ENCODE measurements around the gene OPA1. TPM values are rescaled to one million over a fixed set of nuclear protein-coding genes. Genes with fewer than 3 reads are reported as not detected.

OPA1 gene
- total RNA-seq, 1 experiment from 2014 or later = 72.0 TPM

- ATAC-seq = no peak
- ChIA-PET RAD21 (ENCODE audit: low non-redundant PET in 1 of 2, low total read pairs in 2 of 2, uncharacterized antibody in 2 of 2, unreplicated experiment in 2 of 2) (no interaction called here), CTCF (no interaction called here)
Observed at GRCh38 chr3:193586526-193586925, 6.5 kb upstream of the OPA1 start.

More at GRCh38 chr3:193586526-193586925, 6.5 kb upstream of the OPA1 start:
- Histone ChIP-seq H3K36me3 (ENCODE audit: control insufficient read depth in 1 of 2, insufficient read depth in 2 of 2, low read length in 2 of 2) (no peaks in the 10 kb centered on the region), H3K4me2 (ENCODE audit: low read length) (no peak overlapping the region), H3K79me2 (ENCODE audit: insufficient read depth, low read length) (no peaks in the 10 kb centered on the region), H3K27me3 (ENCODE audit: insufficient read depth, low read length) (no peaks in the 10 kb centered on the region), H3K9me3 (ENCODE audit: control insufficient read depth in 1 of 2, insufficient read depth in 1 of 2, low read depth in 1 of 2, low read length in 2 of 2) (no peaks in the 10 kb centered on the region), H3K4me3 (replicated peaks in 1 of 2; ENCODE audit: low read depth in 1 of 2, low read length in 2 of 2) (no peak overlapping the region), H3K9ac (ENCODE audit: low read length) (no peak overlapping the region), H2AFZ (ENCODE audit: low read depth, low read length, poor library complexity, severe bottlenecking) (no peak overlapping the region), H4K20me1 (ENCODE audit: insufficient read depth) (no peaks in the 10 kb centered on the region), H3K4me1 (ENCODE audit: control insufficient read depth in 1 of 2, insufficient read depth in 2 of 2, low read length in 2 of 2) (peaks cover 9 to 13% of the 10 kb centered on the region in 2 experiments), H3K27ac (ENCODE audit: low read depth, low read length) (no peak overlapping the region), H3K9me2 (ENCODE audit: insufficient read depth) (no peaks in the 10 kb centered on the region; the same call in 1 of the 2 replicates)
- no peak for DNase-seq (ENCODE audit: low read depth, low spot score)
- POLR2A ChIA-PET = no interaction called here
- intact Hi-C loops (cut with micrococcal nuclease) = no loop called here
- no peak for TF ChIP-seq RAD21 (IDR thresholded peaks at IDR 0.05; ENCODE audit: low read depth)
- TF ChIP-seq, protein P1, sequence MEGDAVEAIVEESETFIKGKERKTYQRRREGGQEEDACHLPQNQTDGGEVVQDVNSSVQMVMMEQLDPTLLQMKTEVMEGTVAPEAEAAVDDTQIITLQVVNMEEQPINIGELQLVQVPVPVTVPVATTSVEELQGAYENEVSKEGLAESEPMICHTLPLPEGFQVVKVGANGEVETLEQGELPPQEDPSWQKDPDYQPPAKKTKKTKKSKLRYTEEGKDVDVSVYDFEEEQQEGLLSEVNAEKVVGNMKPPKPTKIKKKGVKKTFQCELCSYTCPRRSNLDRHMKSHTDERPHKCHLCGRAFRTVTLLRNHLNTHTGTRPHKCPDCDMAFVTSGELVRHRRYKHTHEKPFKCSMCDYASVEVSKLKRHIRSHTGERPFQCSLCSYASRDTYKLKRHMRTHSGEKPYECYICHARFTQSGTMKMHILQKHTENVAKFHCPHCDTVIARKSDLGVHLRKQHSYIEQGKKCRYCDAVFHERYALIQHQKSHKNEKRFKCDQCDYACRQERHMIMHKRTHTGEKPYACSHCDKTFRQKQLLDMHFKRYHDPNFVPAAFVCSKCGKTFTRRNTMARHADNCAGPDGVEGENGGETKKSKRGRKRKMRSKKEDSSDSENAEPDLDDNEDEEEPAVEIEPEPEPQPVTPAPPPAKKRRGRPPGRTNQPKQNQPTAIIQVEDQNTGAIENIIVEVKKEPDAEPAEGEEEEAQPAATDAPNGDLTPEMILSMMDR (IDR thresholded peaks at IDR 0.05 in 2 of 3, conservative IDR thresholded peaks at IDR 0.05 in 1 of 3; ENCODE audit: borderline replicate concordance in 1 of 3, insufficient read depth in 1 of 3, low read depth in 2 of 3, low read length in 2 of 3) = no peak
- TF ChIP-seq CBX3 (IDR thresholded peaks at IDR 0.05; ENCODE audit: low read depth) = no peak
- TF ChIP-seq YY1 (IDR thresholded peaks at IDR 0.05; ENCODE audit: extremely low read depth, insufficient replicate concordance, low read depth, low read length) = no peak
- no peak for TF ChIP-seq POLR2AphosphoS5 (IDR thresholded peaks at IDR 0.05; ENCODE audit: low read depth, low read length)
- TF ChIP-seq, protein P2, sequence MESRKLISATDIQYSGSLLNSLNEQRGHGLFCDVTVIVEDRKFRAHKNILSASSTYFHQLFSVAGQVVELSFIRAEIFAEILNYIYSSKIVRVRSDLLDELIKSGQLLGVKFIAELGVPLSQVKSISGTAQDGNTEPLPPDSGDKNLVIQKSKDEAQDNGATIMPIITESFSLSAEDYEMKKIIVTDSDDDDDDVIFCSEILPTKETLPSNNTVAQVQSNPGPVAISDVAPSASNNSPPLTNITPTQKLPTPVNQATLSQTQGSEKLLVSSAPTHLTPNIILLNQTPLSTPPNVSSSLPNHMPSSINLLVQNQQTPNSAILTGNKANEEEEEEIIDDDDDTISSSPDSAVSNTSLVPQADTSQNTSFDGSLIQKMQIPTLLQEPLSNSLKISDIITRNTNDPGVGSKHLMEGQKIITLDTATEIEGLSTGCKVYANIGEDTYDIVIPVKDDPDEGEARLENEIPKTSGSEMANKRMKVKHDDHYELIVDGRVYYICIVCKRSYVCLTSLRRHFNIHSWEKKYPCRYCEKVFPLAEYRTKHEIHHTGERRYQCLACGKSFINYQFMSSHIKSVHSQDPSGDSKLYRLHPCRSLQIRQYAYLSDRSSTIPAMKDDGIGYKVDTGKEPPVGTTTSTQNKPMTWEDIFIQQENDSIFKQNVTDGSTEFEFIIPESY (IDR thresholded peaks at IDR 0.05; ENCODE audit: extremely low read depth, insufficient replicate concordance, low read length) = no peak
- no peak for TF ChIP-seq ZFX (IDR thresholded peaks at IDR 0.05)
- no peak for TF ChIP-seq ZNF274 (IDR thresholded peaks at IDR 0.05; ENCODE audit: low read depth, low read length)
- TF ChIP-seq EZH2phosphoT487 (IDR thresholded peaks at IDR 0.05; ENCODE audit: borderline replicate concordance) = no peak
- TF ChIP-seq SRF (IDR thresholded peaks at IDR 0.05; ENCODE audit: low read depth) = no peak
- BruUV-seq (replicated peaks) = no TSS peak

All from HCT116 (cell line).